ENCODE results near the gene CYSRT1.

CYSRT1 gene

GRCh38 chr9:137192859-137193258 is 32.1 kb upstream of the CYSRT1 start:
- no peak for TF ChIP-seq CTCF (conservative IDR thresholded peaks at IDR 0.05; ENCODE audit: low read depth)
- no peak for DNase-seq (ENCODE audit: low spot score)
- CTCF ChIA-PET, result interaction anchor here (0.6 to 2.2 kb wide), 7 partner anchors 16 to 147 kb away, joined by 3 to 12 read pairs (median 5); partner anchors contain the start of genes NPDC1 and RNF224
- H3K27ac ChIP-seq, result peak overlapping the region; percentile 99
- POLR2A ChIA-PET (ENCODE audit: low non-redundant PET), result no interaction called here

GRCh38 chr9:137193771-137194170 is 31.2 kb upstream of the CYSRT1 start:
- DNase-seq (ENCODE audit: low spot score), result no peak
- ChIA-PET CTCF (interaction anchor here (0.7 to 2.2 kb wide), 6 partner anchors 17 to 148 kb away, joined by 3 to 12 read pairs (median 4); partner anchors contain the start of genes NPDC1 and RNF224), POLR2A (ENCODE audit: low non-redundant PET) (no interaction called here)
- peak overlapping the region; percentile 99 for H3K27ac ChIP-seq
- no peak for TF ChIP-seq CTCF (conservative IDR thresholded peaks at IDR 0.05; ENCODE audit: low read depth)

GRCh38 chr9:137194388-137194787 is 30.6 kb upstream of the CYSRT1 start:
- peak overlapping the region; percentile 99 for H3K27ac ChIP-seq
- no peak for TF ChIP-seq CTCF (conservative IDR thresholded peaks at IDR 0.05; ENCODE audit: low read depth)
- no peak for DNase-seq (ENCODE audit: low spot score)
- ChIA-PET POLR2A (ENCODE audit: low non-redundant PET) (interaction anchor here (0.7 to 1.3 kb wide), 5 partner anchors 11 to 107 kb away, joined by 3 read pairs; partner anchors contain the start of genes NDOR1, RNF208 and TMEM203), CTCF (interaction anchor here (0.8 to 1.5 kb wide), 4 partner anchors 18 to 74 kb away, joined by 3 to 7 read pairs (median 4); partner anchors contain the start of gene RNF224)

- no peak for DNase-seq (ENCODE audit: low spot score)
- ChIA-PET POLR2A (ENCODE audit: low non-redundant PET) (interaction anchor here (0.7 to 1.3 kb wide), 5 partner anchors 10 to 106 kb away, joined by 3 read pairs; partner anchors contain the start of genes NDOR1, RNF208 and TMEM203), CTCF (interaction anchor here (0.9 to 1.2 kb wide), 3 partner anchors 14 to 42 kb away, joined by 3 to 8 read pairs (median 5); no protein-coding TSS in a partner anchor)
- no peak for TF ChIP-seq CTCF (conservative IDR thresholded peaks at IDR 0.05; ENCODE audit: low read depth)
- H3K27ac ChIP-seq, result peak overlapping the region; percentile 99
These were observed 30.1 kb upstream of the CYSRT1 start for GRCh38 chr9:137194909-137195308.

GRCh38 chr9:137195525-137196220 is 29.3 kb upstream of the CYSRT1 start:
- H3K27ac ChIP-seq, result peak overlapping the region; percentile 99
- no peak for DNase-seq (ENCODE audit: low spot score)
- ChIA-PET CTCF (interaction anchor here (0.7 to 1.2 kb wide), 6 partner anchors 13 to 91 kb away, joined by 3 to 8 read pairs (median 4); no protein-coding TSS in a partner anchor), POLR2A (ENCODE audit: low non-redundant PET) (interaction anchor here (1.0 to 1.3 kb wide), 2 partner anchors 27 to 106 kb away, joined by 3 read pairs; partner anchors contain the start of gene RNF208)
- TF ChIP-seq CTCF (conservative IDR thresholded peaks at IDR 0.05; ENCODE audit: low read depth), result no peak

- ChIA-PET CTCF (interaction anchor here (0.7 to 2.5 kb wide), 10 partner anchors 9 to 435 kb away, joined by 3 to 14 read pairs (median 4); partner anchors contain the start of genes ANAPC2, RNF224 and SSNA1), POLR2A (ENCODE audit: low non-redundant PET) (interaction anchor here (0.6 to 2.1 kb wide), 3 partner anchors 9 to 26 kb away, joined by 3 to 17 read pairs (median 4); partner anchors contain the start of genes ANAPC2 and SSNA1)
- TF ChIP-seq CTCF (conservative IDR thresholded peaks at IDR 0.05; ENCODE audit: low read depth), result no peak
- peak; percentile 59 for DNase-seq (ENCODE audit: low spot score)
- H3K27ac ChIP-seq, result peak overlapping the region; percentile 99
These were observed 26.7 kb upstream of the CYSRT1 start for GRCh38 chr9:137198051-137198901.

Data from RWPE1 (cell line).